ENCODE measurements around the gene MFN1.

The MFN1 gene

GRCh38 chr3:179348325-179349013, 960 bp downstream of the MFN1 start:
- DNase-seq, result no peak

GRCh38 chr3:179355996-179356395, 8.5 kb downstream of the MFN1 start:
- DNase-seq, result no peak

DNA sequence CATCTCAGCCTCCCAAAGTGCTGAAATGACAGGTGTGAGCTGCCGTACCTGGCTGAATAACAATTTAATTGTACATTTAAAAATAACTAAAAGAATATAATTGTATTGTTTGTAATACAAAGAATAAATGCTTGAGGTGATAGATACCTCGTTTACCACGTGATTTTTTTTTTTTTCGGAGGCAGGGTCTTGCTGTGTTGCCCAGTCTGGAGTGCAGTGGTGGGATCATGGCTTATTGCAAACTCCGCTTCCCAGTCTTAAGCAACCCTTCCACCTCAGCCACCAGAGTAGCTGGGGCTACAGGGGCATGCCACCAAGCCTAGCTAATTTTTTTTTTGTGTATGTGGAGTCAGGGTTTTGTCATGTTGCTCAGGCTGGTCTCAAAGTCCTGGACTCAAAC, 15.8 kb downstream of the MFN1 start:
- DNase-seq, result no peak

- no peak for DNase-seq
Observed at GRCh38 chr3:179369621-179370020, 22.1 kb downstream of the MFN1 start.

- no peak for DNase-seq
Observed at GRCh38 chr3:179373938-179374337, 26.4 kb downstream of the MFN1 start.

DNA sequence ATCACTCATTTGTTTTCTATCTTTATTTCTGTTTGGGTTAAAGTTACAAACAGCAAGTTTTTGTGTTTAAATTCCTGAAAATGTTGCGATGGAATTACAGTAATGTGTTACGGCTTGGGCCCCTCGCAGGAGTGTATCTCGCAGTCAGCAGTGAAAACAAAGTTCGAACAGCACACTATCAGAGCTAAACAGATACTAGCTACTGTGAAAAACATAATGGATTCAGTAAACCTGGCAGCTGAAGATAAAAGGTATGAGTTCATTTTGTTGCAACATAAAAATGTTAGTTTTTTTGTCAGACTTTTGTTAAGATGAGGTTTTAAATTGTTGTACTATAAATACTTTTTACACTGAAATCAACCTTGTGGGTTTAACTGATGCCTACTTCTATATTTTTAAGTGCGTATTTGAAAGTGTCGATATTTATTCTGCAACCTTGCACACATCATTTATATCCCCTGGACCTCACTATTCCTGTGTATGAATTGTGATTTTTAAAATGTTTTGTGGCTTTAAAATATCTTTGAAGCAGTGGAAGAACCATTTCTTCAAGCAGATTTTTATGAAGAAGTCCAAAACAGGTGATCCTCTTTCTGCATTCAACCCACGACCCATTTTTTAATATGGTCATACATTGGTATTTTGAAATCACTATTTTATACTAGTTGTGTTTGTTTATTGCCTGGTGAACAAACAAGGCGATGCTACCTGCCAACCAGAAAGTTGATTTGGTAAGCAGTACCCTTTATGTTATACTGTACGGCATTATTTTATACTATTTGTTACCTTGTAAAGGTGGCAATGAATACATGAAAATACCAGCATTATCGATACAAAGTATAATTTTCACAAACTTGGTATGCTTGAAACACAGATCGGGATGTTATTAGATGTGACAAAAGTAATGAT, 27.8 kb downstream of the MFN1 start:
- DNase-seq, result no peak

DNA sequence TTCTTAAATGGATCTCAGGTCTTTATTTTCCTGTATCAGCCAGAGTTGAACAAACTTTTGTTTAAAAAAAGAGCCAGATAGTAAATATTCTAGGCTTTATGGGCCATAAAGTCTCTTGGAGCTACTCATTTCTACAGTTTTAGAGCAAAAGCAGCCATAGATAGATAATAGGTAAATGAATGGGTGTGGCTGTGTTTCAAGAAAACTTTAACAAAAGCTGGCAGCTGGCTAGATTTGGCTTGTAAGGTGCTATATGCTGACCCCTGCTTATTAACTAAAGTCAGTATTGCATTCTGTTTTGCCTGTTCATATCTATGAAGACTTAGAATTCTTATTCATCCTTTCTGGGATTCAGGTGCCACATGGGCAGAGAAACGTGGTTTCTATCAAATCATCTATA, 29.0 kb downstream of the MFN1 start:
- DNase-seq, result no peak

- DNase-seq, result no peak
Observed at GRCh38 chr3:179391906-179392305, 44.4 kb downstream of the MFN1 start.

- DNase-seq, result no peak
Observed at GRCh38 chr3:179398574-179399231, 51.2 kb downstream of the MFN1 start.

DNA sequence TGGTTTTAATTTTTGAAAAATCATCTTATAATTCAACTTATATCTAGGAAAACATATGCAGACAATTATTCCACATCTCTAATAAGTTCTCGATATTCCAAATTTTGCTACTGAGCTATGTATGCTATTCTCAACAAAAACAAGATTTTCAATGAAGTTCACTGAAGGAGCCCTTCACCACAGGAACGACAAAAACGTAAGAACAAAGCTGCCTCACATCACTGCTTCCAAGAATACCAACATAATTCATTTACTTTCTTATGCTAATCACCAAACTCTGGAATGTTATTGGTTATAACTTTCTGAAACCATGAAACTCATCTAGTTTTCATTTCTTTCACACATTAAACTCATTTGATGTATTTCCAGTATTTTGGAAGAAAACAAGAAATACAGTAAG, 54.1 kb downstream of the MFN1 start:
- no peak for DNase-seq

DNA sequence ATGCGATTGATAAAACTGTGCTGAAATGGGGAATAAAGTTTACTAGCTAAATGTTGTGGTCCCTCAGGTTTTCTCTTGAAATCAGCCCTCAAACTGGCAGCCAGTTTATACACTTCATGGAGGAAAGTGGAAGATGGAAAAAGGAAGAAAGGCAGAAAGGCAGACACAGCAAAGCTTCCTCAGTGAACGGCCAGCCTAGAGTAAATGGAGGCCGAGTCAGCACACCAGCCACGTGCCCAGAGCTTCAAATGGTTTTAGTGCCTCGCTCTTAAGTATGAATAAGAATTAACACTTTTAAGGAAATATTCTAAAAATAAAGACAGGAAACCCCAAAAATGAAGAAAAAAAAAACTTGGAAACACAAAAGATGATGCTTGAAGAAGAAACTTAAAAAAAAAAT, 55.5 kb downstream of the MFN1 start:
- no peak for DNase-seq

- no peak for DNase-seq
Observed at GRCh38 chr3:179404307-179404706, 56.8 kb downstream of the MFN1 start.

DNA sequence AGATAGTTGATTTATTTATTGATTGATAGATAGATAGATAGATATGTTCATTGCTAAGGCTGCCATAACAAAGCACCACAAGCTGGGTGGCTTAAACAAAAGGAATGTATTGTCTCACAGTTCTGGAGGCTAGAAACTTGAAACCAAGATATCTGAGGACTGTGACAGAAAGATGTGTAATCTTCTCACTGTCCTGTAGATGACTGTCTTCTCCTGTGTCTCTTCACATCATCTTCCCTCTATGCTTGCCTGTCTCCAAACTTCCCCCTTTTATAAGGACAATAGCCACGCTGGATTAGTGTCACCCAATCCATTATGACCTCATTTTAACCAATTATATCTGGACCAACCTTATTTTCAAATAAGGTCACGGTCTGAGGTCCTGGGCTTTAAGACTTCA, 62.8 kb downstream of the MFN1 start:
- DNase-seq, result no peak

- DNase-seq, result no peak
Observed at GRCh38 chr3:179410999-179411398, 63.5 kb downstream of the MFN1 start.

GRCh38 chr3:179414804-179415203, 67.3 kb downstream of the MFN1 start:
- DNase-seq, result no peak

DNA sequence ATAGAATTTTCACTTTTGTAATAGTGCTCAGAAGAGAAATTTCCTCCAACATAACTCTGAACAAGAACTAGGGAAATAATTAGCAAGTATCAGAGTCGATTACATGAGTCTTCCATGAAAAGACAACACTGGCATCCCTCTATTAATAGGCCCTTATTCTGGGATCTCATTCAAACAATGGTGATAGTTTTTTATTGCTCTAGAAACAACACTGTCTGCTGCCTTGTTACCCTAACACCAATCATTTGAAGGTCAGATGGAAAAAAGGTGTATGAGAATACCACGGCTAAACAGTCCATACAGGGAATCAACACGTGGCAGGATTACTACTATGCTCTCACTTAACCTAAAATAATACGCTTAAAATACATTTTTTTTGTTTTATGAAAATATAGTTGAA, 67.9 kb downstream of the MFN1 start:
- no peak for DNase-seq

- no peak for DNase-seq
Observed at GRCh38 chr3:179416681-179417080, 69.2 kb downstream of the MFN1 start.

GRCh38 chr3:179418610-179419009, 71.1 kb downstream of the MFN1 start:
- no peak for DNase-seq

DNA sequence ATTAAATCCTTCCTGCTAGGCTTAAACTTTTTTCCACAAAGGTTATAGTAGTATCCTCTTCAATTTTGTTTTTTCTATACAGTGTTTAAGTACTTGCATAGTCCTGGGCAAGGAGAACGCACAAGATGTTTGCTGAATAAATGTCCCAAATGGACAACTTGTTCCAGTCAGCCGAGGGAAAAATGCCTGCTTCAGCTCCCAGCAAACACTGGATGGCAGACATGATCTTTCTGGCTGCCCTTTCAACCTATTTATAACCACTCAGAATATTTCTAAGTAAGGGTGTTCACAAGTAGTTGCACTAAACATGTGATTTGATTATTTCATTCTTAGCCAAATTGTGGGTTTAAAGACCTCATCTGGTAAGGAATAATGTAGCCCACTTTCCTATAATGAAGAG, 74.0 kb downstream of the MFN1 start:
- DNase-seq, result no peak

DNA sequence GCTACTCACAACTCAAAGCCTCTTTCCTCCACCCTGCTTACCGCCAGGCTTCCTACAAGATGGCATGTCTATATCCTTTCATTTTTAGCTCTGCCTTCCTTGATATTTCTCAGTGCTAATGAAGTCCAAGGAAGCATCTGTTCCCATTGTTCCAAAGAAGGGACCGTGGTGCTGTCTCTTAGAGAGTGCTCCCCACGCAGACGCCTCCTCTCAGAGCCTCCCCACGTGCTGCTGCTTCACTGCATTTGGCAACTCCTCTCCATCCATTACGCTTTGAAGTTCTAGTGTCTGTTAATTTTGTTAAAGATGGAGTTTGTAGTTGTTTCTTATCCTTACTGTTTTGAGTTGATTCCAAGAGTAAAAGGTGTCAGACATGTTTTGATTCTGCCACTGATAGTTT, 77.6 kb downstream of the MFN1 start:
- no peak for DNase-seq

DNA sequence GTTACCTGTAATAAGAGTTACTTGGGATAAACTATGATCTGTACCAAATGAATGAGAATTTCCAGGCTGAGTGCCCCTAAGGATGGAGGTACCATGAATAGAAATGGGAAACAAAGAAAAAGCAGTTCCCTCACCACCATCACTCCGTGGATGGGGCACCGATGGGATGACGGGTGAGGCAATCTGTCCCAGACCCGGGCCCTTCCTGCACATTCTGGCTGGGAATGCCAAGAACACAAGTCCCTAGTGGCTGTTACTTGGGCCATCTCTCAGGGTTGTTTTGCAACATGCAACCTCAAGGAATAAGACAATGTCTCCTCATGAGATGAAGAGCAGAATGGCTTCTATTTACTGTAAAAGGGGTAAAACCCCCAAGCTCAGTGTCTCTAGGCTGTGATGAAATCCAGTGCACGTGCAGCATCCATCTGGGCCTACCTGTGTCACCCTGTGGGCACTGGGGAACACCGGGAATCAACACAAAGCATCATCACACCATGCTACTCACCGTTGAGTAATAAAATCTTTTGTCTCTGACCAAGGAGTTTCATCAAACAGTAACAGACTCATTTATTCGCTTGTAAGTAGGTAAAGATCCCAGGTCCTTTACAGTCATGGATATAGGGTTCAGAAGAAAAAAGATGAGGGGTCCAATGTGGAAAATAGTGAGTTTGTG, 81.5 kb downstream of the MFN1 start:
- DNase-seq, result no peak

DNA sequence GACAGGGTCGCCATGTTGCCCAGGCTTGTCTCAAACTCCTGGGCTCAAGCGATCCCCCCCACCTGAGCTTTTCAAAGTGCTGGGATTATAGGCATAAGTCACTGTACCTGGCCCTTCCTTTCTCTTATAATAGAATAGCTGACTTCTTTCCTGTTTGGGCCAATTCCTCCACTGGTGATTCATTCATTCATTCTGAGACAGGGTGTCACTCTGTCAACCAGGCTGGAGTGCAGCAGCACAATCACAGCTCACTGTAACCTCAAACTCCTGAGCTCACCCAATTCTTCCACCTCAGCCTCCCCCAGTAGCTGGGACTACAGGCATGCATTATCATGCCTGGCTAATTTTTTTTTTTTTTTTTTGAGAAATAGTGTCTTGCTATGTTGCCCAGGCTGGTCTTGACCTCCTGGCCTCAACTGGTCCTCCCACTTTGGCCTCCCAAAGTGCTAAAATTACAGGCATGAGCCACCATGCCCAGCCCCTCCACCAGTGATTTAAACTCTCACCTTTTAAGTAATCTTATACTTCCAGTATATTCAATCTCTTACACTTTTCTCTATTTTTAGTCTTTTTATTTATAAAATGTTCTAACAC, 82.9 kb downstream of the MFN1 start:
- DNase-seq, result no peak

DNA sequence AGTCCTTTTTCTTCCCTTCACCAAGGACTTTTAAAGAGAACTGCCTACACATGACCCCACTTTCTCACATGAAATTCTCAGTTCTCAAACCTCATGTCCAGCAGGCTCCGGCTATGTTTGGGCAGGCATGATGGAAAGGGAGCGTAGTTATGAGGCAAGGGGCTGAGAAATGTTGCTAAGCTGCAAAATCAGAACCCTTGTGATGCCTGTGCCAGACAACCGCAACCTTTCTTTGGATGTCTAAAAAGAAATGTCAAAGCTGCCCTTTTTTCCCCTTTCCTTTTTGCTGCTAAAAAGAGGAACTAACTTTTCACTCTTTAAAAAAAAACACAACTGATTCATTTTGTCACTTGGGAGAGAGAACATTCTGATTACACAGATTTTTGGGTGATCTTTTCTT, 84.5 kb downstream of the MFN1 start:
- DNase-seq, result no peak

Data from activated naive CD4-positive, alpha-beta T cell treated with Interleukin-2 at 50 U/mL for 16 hours (primary cell).